GM23338 (cell line): ENCODE results near the gene GRAMD4. TPM values are rescaled to one million over a fixed set of nuclear protein-coding genes. Genes with fewer than 3 reads are reported as not detected.

Experiments used
- ATAC-seq: fragments of 200-7000 bp; cut with Tn5 transposase; 3 replicates; pipeline ENCODE4 v1.9.1; 2020
- DNase-seq: peaks from one replicate; pipeline ENCODE4 v3.0.0-alpha.2; 2015; ENCODE audit warnings: low spot score
- H2AFZ ChIP-seq: fragments of 200-600 bp; sonication (generic); 2 replicates; pipeline ENCODE4 v1.8.0; 2016; ENCODE audit warnings: antibody characterized with exemption, mild to moderate bottlenecking, moderate library complexity
- H3F3A ChIP-seq: fragments of 200-600 bp; sonication (generic); replicated peaks from 2 replicates; pipeline ENCODE4 v1.8.0; 2017; ENCODE audit warnings: antibody characterized with exemption, mixed run types, low read depth
- H3K27ac ChIP-seq: fragments of 200-600 bp; sonication (generic); 2 replicates; pipeline ENCODE4 v1.6.1; 2016; ENCODE audit warnings: low read depth
- H3K27me3 ChIP-seq: fragments of 200-600 bp; sonication (generic); 2 replicates; pipeline ENCODE4 v1.8.0; 2016; ENCODE audit warnings: mild to moderate bottlenecking, mixed run types, moderate library complexity; ENCODE audit not compliant: insufficient read depth
- H3K36me3 ChIP-seq: fragments of 200-600 bp; sonication (generic); 2 replicates; pipeline ENCODE4 v1.8.0; 2016; ENCODE audit warnings: mild to moderate bottlenecking; ENCODE audit not compliant: insufficient read depth
- H3K4me1 ChIP-seq: fragments of 200-600 bp; sonication (generic); 2 replicates; pipeline ENCODE4 v1.8.0; 2016; ENCODE audit warnings: mild to moderate bottlenecking, moderate library complexity; ENCODE audit not compliant: insufficient read depth
- H3K4me2 ChIP-seq: fragments of 200-600 bp; sonication (generic); 2 replicates; pipeline ENCODE4 v1.7.1; 2017; ENCODE audit warnings: mixed run types
- H3K4me3 ChIP-seq: fragments of 200-600 bp; sonication (generic); 2 replicates; pipeline ENCODE4 v1.6.1; 2016; ENCODE audit warnings: mixed run types
- H3K79me2 ChIP-seq: fragments of 200-600 bp; sonication (generic); replicated peaks from 2 replicates; pipeline ENCODE4 v1.8.0; 2017; ENCODE audit warnings: mild to moderate bottlenecking; ENCODE audit not compliant: insufficient read depth
- H3K9me2 ChIP-seq: fragments of 200-600 bp; sonication (generic); 2 replicates; pipeline ENCODE4 v1.8.0; 2017; ENCODE audit not compliant: insufficient read depth
- H4K20me1 ChIP-seq: fragments of 200-600 bp; sonication (generic); replicated peaks from 2 replicates; pipeline ENCODE4 v1.8.0; 2017; ENCODE audit warnings: mild to moderate bottlenecking; ENCODE audit not compliant: insufficient read depth
- H3K27ac Mint-ChIP-seq: 2 replicates; pipeline ENCODE4 v1.8.0; 2020; ENCODE audit warnings: inconsistent platforms, mild to moderate bottlenecking, moderate library complexity, mixed read lengths
- H3K27me3 Mint-ChIP-seq: 3 replicates; pipeline ENCODE4 v1.8.0; 2022; ENCODE audit warnings: low read depth, mild to moderate bottlenecking, moderate library complexity, mixed read lengths, inconsistent platforms; ENCODE audit not compliant: insufficient read depth, poor library complexity
- H3K36me3 Mint-ChIP-seq: 3 replicates; pipeline ENCODE4 v1.8.0; 2021; ENCODE audit warnings: low read depth, mild to moderate bottlenecking, inconsistent platforms, moderate library complexity, mixed read lengths
- H3K4me1 Mint-ChIP-seq: 3 replicates; pipeline ENCODE4 v1.8.0; 2020; ENCODE audit warnings: mild to moderate bottlenecking, inconsistent platforms, mixed read lengths
- H3K4me3 Mint-ChIP-seq: 3 replicates; pipeline ENCODE4 v1.8.0; 2021; ENCODE audit warnings: moderate library complexity, mild to moderate bottlenecking, inconsistent platforms, mixed read lengths
- H3K9me3 Mint-ChIP-seq: 3 replicates; pipeline ENCODE4 v1.8.0; 2020; ENCODE audit warnings: moderate library complexity, mild to moderate bottlenecking, inconsistent platforms, mixed read lengths
- CREB1 ChIP-seq: fragments of 250-450 bp; sonication (Bioruptor Pico); IDR thresholded peaks from 2 replicates; pipeline ENCODE4 v1.5.0; 2020; ENCODE audit warnings: low read depth, mild to moderate bottlenecking, moderate library complexity
- EZH2 ChIP-seq: fragments of 200-600 bp; sonication (generic); IDR thresholded peaks from one replicate; pipeline ENCODE4 v1.8.0; 2017; ENCODE audit warnings: antibody characterized with exemption, mild to moderate bottlenecking, low read depth; ENCODE audit not compliant: unreplicated experiment
- EZH2phosphoT487 ChIP-seq: fragments of 200-600 bp; sonication (generic); IDR thresholded peaks from one replicate; pipeline ENCODE4 v1.8.1; 2018; ENCODE audit warnings: antibody characterized with exemption; ENCODE audit not compliant: unreplicated experiment
- NANOG ChIP-seq: IDR thresholded peaks from 2 replicates; pipeline ENCODE4 v1.6.1; 2016; ENCODE audit warnings: antibody characterized with exemption, borderline replicate concordance
- POLR2AphosphoS5 ChIP-seq: IDR thresholded peaks from 2 replicates; pipeline ENCODE4 v1.6.1; 2016; ENCODE audit warnings: antibody characterized with exemption, low read depth
- STAT1 ChIP-seq: IDR thresholded peaks from one replicate; pipeline ENCODE4 v1.6.1; 2016; ENCODE audit warnings: antibody characterized with exemption; ENCODE audit not compliant: unreplicated experiment
- polyA plus RNA-seq: library from polyadenylated mRNA; unstranded; fragments of >200 nt; fragmentation: Nextera tagmentation; extraction: Ambion mirVana; gene quantifications from 2 replicates; pipeline ENCODE4 v1.2.1, GENCODE V29; 2016
- total RNA-seq: library from RNA; depleted of rRNA; stranded (reverse); fragments of >200 nt; shearing (Covaris generic); gene quantifications from 2 replicates; pipeline ENCODE4 v1.2.3, GENCODE V29; 2014
- TF ChIP-seq, protein P1 (sequence below): IDR thresholded peaks from one replicate; pipeline ENCODE4 v1.6.1; 2018; ENCODE audit warnings: antibody characterized with exemption; ENCODE audit not compliant: unreplicated experiment
- TF ChIP-seq, protein P2 (sequence below): fragments of 250-450 bp; sonication (Bioruptor Pico); IDR thresholded peaks from 2 replicates; pipeline ENCODE4 v1.5.0; 2020; ENCODE audit warnings: mild to moderate bottlenecking, moderate library complexity

Gene GRAMD4
- total and polyA plus RNA-seq, 2 experiments from 2014 or later = 2.7 to 81.8 TPM

DNA sequence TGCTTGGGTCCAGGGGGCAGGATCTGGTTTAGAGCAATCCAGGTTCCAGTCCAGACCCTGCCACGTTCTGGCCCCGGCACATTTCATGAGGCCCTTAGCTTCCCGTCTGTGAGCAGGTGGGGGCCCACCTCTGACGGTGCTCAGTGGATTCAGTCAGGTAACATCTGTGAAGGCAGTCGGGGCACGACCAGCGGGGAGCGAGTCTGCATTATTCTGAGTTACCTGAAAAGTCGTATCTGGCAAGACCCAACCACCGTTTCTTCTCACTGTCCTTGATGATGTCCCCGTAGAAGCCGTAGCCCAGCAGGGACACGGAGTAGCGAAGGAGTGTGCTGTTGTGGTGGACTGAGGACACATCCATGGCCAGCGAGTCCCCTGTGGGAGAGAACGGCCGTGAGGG is 78.9 kb downstream of the GRAMD4 start:
- no peak overlapping the region for H3K27ac Mint-ChIP-seq
- peaks cover 30% of the 10 kb centered on the region for H3K36me3 Mint-ChIP-seq

More for the DNA sequence above, 78.9 kb downstream of the GRAMD4 start:
- no peaks in the 10 kb centered on the region for H3K79me2 ChIP-seq
- peaks cover 2% of the 10 kb centered on the region for H3K27me3 Mint-ChIP-seq
- H3K4me3 ChIP-seq = no peak overlapping the region
- no peaks in the 10 kb centered on the region for H3K9me3 Mint-ChIP-seq
- no peak overlapping the region for H3K4me3 Mint-ChIP-seq
- no peaks in the 10 kb centered on the region for H3K4me1 ChIP-seq
- H3K27me3 ChIP-seq = no peaks in the 10 kb centered on the region
- ATAC-seq = no peak
- H3K4me2 ChIP-seq = no peak overlapping the region
- H3F3A ChIP-seq = no peaks in the 10 kb centered on the region
- H3K4me1 Mint-ChIP-seq = peaks cover 5% of the 10 kb centered on the region; the same call in 2 of the 3 replicates
- no peak overlapping the region for H3K27ac ChIP-seq
- TF ChIP-seq POLR2AphosphoS5 = no peak
- TF ChIP-seq STAT1 = no peak
- no peak for TF ChIP-seq NANOG
- TF ChIP-seq, protein P1, sequence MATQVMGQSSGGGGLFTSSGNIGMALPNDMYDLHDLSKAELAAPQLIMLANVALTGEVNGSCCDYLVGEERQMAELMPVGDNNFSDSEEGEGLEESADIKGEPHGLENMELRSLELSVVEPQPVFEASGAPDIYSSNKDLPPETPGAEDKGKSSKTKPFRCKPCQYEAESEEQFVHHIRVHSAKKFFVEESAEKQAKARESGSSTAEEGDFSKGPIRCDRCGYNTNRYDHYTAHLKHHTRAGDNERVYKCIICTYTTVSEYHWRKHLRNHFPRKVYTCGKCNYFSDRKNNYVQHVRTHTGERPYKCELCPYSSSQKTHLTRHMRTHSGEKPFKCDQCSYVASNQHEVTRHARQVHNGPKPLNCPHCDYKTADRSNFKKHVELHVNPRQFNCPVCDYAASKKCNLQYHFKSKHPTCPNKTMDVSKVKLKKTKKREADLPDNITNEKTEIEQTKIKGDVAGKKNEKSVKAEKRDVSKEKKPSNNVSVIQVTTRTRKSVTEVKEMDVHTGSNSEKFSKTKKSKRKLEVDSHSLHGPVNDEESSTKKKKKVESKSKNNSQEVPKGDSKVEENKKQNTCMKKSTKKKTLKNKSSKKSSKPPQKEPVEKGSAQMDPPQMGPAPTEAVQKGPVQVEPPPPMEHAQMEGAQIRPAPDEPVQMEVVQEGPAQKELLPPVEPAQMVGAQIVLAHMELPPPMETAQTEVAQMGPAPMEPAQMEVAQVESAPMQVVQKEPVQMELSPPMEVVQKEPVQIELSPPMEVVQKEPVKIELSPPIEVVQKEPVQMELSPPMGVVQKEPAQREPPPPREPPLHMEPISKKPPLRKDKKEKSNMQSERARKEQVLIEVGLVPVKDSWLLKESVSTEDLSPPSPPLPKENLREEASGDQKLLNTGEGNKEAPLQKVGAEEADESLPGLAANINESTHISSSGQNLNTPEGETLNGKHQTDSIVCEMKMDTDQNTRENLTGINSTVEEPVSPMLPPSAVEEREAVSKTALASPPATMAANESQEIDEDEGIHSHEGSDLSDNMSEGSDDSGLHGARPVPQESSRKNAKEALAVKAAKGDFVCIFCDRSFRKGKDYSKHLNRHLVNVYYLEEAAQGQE = no peak
- no peak for TF ChIP-seq EZH2phosphoT487
- no peak for TF ChIP-seq EZH2
- TF ChIP-seq, protein P2, sequence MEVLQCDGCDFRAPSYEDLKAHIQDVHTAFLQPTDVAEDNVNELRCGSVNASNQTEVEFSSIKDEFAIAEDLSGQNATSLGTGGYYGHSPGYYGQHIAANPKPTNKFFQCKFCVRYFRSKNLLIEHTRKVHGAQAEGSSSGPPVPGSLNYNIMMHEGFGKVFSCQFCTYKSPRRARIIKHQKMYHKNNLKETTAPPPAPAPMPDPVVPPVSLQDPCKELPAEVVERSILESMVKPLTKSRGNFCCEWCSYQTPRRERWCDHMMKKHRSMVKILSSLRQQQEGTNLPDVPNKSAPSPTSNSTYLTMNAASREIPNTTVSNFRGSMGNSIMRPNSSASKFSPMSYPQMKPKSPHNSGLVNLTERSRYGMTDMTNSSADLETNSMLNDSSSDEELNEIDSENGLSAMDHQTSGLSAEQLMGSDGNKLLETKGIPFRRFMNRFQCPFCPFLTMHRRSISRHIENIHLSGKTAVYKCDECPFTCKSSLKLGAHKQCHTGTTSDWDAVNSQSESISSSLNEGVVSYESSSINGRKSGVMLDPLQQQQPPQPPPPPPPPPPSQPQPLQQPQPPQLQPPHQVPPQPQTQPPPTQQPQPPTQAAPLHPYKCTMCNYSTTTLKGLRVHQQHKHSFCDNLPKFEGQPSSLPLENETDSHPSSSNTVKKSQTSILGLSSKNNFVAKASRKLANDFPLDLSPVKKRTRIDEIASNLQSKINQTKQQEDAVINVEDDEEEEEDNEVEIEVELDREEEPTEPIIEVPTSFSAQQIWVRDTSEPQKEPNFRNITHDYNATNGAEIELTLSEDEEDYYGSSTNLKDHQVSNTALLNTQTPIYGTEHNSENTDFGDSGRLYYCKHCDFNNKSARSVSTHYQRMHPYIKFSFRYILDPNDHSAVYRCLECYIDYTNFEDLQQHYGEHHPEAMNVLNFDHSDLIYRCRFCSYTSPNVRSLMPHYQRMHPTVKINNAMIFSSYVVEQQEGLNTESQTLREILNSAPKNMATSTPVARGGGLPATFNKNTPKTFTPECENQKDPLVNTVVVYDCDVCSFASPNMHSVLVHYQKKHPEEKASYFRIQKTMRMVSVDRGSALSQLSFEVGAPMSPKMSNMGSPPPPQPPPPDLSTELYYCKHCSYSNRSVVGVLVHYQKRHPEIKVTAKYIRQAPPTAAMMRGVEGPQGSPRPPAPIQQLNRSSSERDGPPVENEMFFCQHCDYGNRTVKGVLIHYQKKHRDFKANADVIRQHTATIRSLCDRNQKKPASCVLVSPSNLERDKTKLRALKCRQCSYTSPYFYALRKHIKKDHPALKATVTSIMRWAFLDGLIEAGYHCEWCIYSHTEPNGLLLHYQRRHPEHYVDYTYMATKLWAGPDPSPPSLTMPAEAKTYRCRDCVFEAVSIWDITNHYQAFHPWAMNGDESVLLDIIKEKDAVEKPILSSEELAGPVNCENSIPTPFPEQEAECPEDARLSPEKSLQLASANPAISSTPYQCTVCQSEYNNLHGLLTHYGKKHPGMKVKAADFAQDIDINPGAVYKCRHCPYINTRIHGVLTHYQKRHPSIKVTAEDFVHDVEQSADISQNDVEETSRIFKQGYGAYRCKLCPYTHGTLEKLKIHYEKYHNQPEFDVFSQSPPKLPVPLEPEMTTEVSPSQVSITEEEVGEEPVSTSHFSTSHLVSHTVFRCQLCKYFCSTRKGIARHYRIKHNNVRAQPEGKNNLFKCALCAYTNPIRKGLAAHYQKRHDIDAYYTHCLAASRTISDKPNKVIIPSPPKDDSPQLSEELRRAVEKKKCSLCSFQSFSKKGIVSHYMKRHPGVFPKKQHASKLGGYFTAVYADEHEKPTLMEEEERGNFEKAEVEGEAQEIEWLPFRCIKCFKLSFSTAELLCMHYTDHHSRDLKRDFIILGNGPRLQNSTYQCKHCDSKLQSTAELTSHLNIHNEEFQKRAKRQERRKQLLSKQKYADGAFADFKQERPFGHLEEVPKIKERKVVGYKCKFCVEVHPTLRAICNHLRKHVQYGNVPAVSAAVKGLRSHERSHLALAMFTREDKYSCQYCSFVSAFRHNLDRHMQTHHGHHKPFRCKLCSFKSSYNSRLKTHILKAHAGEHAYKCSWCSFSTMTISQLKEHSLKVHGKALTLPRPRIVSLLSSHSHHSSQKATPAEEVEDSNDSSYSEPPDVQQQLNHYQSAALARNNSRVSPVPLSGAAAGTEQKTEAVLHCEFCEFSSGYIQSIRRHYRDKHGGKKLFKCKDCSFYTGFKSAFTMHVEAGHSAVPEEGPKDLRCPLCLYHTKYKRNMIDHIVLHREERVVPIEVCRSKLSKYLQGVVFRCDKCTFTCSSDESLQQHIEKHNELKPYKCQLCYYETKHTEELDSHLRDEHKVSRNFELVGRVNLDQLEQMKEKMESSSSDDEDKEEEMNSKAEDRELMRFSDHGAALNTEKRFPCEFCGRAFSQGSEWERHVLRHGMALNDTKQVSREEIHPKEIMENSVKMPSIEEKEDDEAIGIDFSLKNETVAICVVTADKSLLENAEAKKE (CRISPR knock-in tag) = no peak
- TF ChIP-seq CREB1 = no peak
- H2AFZ ChIP-seq = no peak overlapping the region
- peaks cover 3% of the 10 kb centered on the region; the same call in 1 of the 2 replicates for H3K36me3 ChIP-seq
- no peaks in the 10 kb centered on the region for H3K9me2 ChIP-seq
- no peak for DNase-seq
- H4K20me1 ChIP-seq = no peaks in the 10 kb centered on the region
